GM23338 (cell line): ENCODE results near the gene ELMO3.

Experiments
- CREB1 ChIP-seq: fragments of 250-450 bp; sonication (Bioruptor Pico); IDR thresholded peaks from 2 replicates; pipeline ENCODE4 v1.5.0; 2020; ENCODE audit warnings: low read depth, mild to moderate bottlenecking, moderate library complexity
- CTCF ChIP-seq, 2 experiments: fragments of 200-600 bp in 1 of 2; sonication (generic) in 1 of 2; conservative IDR thresholded peaks; 2 replicates each; pipeline versions ENCODE4 v1.5.1 to v1.6.1; 2016 to 2017; ENCODE audit warnings: antibody characterized with exemption in 2 of 2, low read depth in 2 of 2, mild to moderate bottlenecking in 2 of 2, moderate library complexity in 1 of 2

DNA sequence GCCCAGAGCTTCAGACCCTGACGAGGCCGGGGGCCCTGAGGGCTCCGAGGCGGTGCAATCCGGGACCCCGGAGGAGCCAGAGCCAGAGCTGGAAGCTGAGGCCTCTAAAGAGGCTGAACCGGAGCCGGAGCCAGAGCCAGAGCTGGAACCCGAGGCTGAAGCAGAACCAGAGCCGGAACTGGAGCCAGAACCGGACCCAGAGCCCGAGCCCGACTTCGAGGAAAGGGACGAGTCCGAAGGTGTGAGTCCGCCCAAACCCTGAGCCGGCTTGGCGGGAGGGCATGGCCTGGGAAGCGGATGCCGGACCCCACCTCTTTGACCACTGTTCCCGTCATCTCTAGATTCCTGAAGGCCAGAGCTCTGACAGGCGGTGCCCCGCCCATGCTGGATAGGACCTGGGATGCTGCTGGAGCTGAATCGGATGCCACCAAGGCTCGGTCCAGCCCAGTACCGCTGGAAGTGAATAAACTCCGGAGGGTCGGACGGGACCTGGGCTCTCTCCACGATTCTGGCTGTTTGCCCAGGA lies 24.2 kb upstream of the ELMO3 start:
- TF ChIP-seq CTCF (conservative IDR thresholded peaks at IDR 0.05; ENCODE audit: low read depth in 2 of 2) (no peak), CREB1 (CRISPR knock-in tag) (no peak)
